Loucy (cell line): Measurements from ENCODE around the gene ADCY7.

Source experiments
- EZH2phosphoT487 ChIP-seq: fragments of 200-600 bp; IDR thresholded peaks from 2 replicates; pipeline ENCODE4 v1.6.1; 2018; ENCODE audit warnings: antibody characterized with exemption, mild to moderate bottlenecking, moderate library complexity, borderline replicate concordance
- TF ChIP-seq, protein P1 (sequence below): fragments of 200-600 bp; sonication (generic); conservative IDR thresholded peaks from 2 replicates; pipeline ENCODE4 v1.5.1; 2014; ENCODE audit warnings: mild to moderate bottlenecking, antibody characterized with exemption, low read length

GRCh38 chr16:50318796-50319578, 52.6 kb downstream of the ADCY7 start:
- TF ChIP-seq, protein P1, sequence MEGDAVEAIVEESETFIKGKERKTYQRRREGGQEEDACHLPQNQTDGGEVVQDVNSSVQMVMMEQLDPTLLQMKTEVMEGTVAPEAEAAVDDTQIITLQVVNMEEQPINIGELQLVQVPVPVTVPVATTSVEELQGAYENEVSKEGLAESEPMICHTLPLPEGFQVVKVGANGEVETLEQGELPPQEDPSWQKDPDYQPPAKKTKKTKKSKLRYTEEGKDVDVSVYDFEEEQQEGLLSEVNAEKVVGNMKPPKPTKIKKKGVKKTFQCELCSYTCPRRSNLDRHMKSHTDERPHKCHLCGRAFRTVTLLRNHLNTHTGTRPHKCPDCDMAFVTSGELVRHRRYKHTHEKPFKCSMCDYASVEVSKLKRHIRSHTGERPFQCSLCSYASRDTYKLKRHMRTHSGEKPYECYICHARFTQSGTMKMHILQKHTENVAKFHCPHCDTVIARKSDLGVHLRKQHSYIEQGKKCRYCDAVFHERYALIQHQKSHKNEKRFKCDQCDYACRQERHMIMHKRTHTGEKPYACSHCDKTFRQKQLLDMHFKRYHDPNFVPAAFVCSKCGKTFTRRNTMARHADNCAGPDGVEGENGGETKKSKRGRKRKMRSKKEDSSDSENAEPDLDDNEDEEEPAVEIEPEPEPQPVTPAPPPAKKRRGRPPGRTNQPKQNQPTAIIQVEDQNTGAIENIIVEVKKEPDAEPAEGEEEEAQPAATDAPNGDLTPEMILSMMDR, result no peak
- TF ChIP-seq EZH2phosphoT487, result no peak
